8988T (cell line): ENCODE measurements around the gene THY1.

Experiments used
- DNase-seq: peaks from one replicate; pipeline ENCODE4 v3.0.0; 2011

THY1 gene

GRCh38 chr11:119368121-119369034 is 54.6 kb downstream of the THY1 start:
- DNase-seq: no peak

- no peak for DNase-seq
Measured at GRCh38 chr11:119367661-119368120, 55.3 kb downstream of the THY1 start.
